Measurements from ENCODE around the gene MRPS10. TPM values are rescaled to one million over a fixed set of nuclear protein-coding genes. Genes with fewer than 3 reads are reported as not detected.

MRPS10 gene
- total RNA-seq, 2 donors from 2014 or later: 8.9 to 14.0 TPM

GRCh38 chr6:42199106-42199981, 18.3 kb downstream of the MRPS10 start:
- Histone ChIP-seq H3K4me3 (no peak overlapping the region), H3K27ac (no peak overlapping the region), H3K36me3 (replicated peaks in 1 of 2; ENCODE audit: insufficient read depth in 1 of 2, low read depth in 2 of 2) (no peaks in the 10 kb centered on the region), H3K9me3 (no peaks in the 10 kb centered on the region), H3K27me3 (no peaks in the 10 kb centered on the region), H3K4me1 (peaks cover 6% of the 10 kb centered on the region)
- no peak for TF ChIP-seq POLR2A (IDR thresholded peaks at IDR 0.05)
- TF ChIP-seq, protein P1, sequence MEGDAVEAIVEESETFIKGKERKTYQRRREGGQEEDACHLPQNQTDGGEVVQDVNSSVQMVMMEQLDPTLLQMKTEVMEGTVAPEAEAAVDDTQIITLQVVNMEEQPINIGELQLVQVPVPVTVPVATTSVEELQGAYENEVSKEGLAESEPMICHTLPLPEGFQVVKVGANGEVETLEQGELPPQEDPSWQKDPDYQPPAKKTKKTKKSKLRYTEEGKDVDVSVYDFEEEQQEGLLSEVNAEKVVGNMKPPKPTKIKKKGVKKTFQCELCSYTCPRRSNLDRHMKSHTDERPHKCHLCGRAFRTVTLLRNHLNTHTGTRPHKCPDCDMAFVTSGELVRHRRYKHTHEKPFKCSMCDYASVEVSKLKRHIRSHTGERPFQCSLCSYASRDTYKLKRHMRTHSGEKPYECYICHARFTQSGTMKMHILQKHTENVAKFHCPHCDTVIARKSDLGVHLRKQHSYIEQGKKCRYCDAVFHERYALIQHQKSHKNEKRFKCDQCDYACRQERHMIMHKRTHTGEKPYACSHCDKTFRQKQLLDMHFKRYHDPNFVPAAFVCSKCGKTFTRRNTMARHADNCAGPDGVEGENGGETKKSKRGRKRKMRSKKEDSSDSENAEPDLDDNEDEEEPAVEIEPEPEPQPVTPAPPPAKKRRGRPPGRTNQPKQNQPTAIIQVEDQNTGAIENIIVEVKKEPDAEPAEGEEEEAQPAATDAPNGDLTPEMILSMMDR (IDR thresholded peaks at IDR 0.05): no peak
- DNase-seq: no peak
- intact Hi-C loops (cut with DNase I): no loop called here
- no peak for ATAC-seq
- 87 to 92% methylated on average over 5 of the region's 5 CpGs for WGBS, 2 donors

GRCh38 chr6:42197555-42198362, 19.9 kb downstream of the MRPS10 start:
- intact Hi-C loops (cut with DNase I): no loop called here
- Histone ChIP-seq H3K9me3 (no peaks in the 10 kb centered on the region), H3K4me3 (no peak overlapping the region), H3K27me3 (no peaks in the 10 kb centered on the region), H3K27ac (no peak overlapping the region), H3K36me3 (replicated peaks in 1 of 2; ENCODE audit: insufficient read depth in 1 of 2, low read depth in 2 of 2) (no peaks in the 10 kb centered on the region), H3K4me1 (peaks cover 4% of the 10 kb centered on the region)
- TF ChIP-seq POLR2A (IDR thresholded peaks at IDR 0.05): no peak
- TF ChIP-seq, protein P1 (IDR thresholded peaks at IDR 0.05): no peak
- 69 to 76% methylated on average over 13 of the region's 13 CpGs for WGBS, 2 donors
- no peak for ATAC-seq
- peak in 1 of 4 donors; percentile 19 for DNase-seq

DNA sequence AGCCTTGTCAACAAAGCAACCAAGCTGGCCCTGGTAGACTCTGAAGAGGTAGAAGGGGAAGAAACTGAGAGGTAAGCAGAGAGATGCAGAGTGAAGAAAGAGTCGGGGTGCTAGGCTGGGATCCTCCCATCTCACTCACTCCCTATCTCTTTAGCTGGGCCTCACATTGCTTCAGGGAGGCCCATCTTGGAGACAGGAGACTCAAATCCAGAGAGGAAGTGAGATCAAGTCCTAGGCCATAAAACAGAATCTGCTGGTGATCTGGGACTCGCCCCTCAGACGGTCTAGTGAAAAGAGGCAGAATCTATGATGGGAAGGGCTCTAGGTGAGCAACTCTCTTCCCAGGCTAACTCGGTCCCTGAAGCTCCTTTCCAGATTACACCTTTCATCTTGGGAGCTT, 22.2 kb downstream of the MRPS10 start:
- DNase-seq: no peak
- Histone ChIP-seq H3K9me3 (no peaks in the 10 kb centered on the region), H3K36me3 (replicated peaks in 1 of 2; ENCODE audit: insufficient read depth in 1 of 2, low read depth in 2 of 2) (no peaks in the 10 kb centered on the region), H3K4me3 (no peak overlapping the region), H3K27me3 (no peaks in the 10 kb centered on the region), H3K4me1 (peaks cover 4% of the 10 kb centered on the region), H3K27ac (no peak overlapping the region)
- no peak for ATAC-seq
- intact Hi-C loops (cut with DNase I): no loop called here
- no peak for TF ChIP-seq POLR2A (IDR thresholded peaks at IDR 0.05)
- TF ChIP-seq, protein P1 (IDR thresholded peaks at IDR 0.05): no peak
- WGBS, 2 donors: 83 to 84% methylated on average over 4 of the region's 4 CpGs

DNA sequence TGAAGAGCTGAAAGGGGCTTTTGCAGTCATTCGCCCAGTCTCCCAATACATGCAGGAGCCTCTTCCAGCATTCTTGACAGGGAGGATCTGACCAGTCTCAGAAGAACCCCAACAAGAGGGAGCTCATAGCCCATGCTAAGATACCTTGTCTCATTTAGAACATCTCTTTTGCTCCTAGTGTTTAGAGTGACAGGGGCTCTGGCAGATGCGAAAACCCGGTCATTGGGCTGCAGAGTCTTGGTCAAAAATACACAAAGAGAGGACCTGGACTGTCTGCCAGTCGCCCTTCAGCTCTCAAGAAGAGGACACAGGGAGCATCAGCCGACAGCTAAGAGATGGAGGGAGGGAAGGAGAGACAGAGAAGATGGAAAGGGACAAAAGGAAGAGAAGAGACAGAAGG, 23.6 kb downstream of the MRPS10 start:
- intact Hi-C loops (cut with DNase I): no loop called here
- peaks cover 4% of the 10 kb centered on the region for H3K4me1 ChIP-seq
- H3K27ac ChIP-seq: no peak overlapping the region
- H3K9me3 ChIP-seq: no peaks in the 10 kb centered on the region
- DNase-seq (no peak), ATAC-seq (no peak)
- no peaks in the 10 kb centered on the region for H3K36me3 ChIP-seq (replicated peaks in 1 of 2; ENCODE audit: insufficient read depth in 1 of 2, low read depth in 2 of 2)
- no peaks in the 10 kb centered on the region for H3K27me3 ChIP-seq
- TF ChIP-seq POLR2A (IDR thresholded peaks at IDR 0.05): no peak
- TF ChIP-seq, protein P1 (IDR thresholded peaks at IDR 0.05): no peak
- no peak overlapping the region for H3K4me3 ChIP-seq
- WGBS, 2 donors: 89 to 91% methylated on average over 5 of the region's 5 CpGs

All from body of pancreas (tissue), 4 donors.